Ovary (tissue), 9 donors: Measurements from ENCODE around the gene KLC1. TPM values are rescaled to one million over a fixed set of nuclear protein-coding genes. Genes with fewer than 3 reads are reported as not detected.

Experiments
- DNase-seq, 5 donors: peaks; one replicate each; pipeline ENCODE4 v3.0.0-alpha.2; 2019 to 2020
- H3K27ac ChIP-seq, 2 donors: fragments of 200-600 bp; one replicate each; pipeline versions ENCODE4 v1.5.1 to v1.8.0; 2019 to 2022
- H3K27me3 ChIP-seq: fragments of 200-600 bp; one replicate; pipeline ENCODE4 v1.8.0; 2022
- H3K36me3 ChIP-seq: fragments of 200-600 bp; sonication (generic); one replicate; pipeline ENCODE4 v1.5.1; 2019
- H3K4me1 ChIP-seq: one replicate; pipeline ENCODE4 v1.8.1; 2013; ENCODE audit warnings: mild to moderate bottlenecking, moderate library complexity; ENCODE audit not compliant: insufficient read depth
- H3K4me3 ChIP-seq: fragments of 200-600 bp; sonication (generic); one replicate; pipeline ENCODE4 v1.5.1; 2017
- H3K9me3 ChIP-seq, 2 donors: fragments of 200-600 bp in 1 of 2; sonication (generic) in 1 of 2; one replicate each; pipeline versions ENCODE4 v1.5.1 to v1.8.1; 2013 to 2019; ENCODE audit warnings: mild to moderate bottlenecking in 1 of 2, moderate library complexity in 1 of 2
- EP300 ChIP-seq: sonication (generic); formaldehyde crosslinking; IDR thresholded peaks from one replicate; pipeline ENCODE4 v1.6.1; 2017; ENCODE audit warnings: antibody characterized with exemption
- POLR2A ChIP-seq: fragments of 450-650 bp; IDR thresholded peaks from one replicate; pipeline ENCODE4 v1.6.1; 2017; ENCODE audit warnings: antibody characterized with exemption, mild to moderate bottlenecking, moderate library complexity
- WGBS, 3 donors: extraction: QIAGEN DNeasy Blood & Tissue Kit in 1 of 3; methylation state at CpG; one replicate each; pipeline versions ENCODE4 v1.1.5 to v1.1.7; 2013 to 2017; 5-methylcytosine and 5-hydroxymethylcytosine counted together
- intact Hi-C, 4 donors: fragments of 100-400 bp; cut with DNase I; formaldehyde crosslinking; loops; one replicate each; pipeline versions ENCODE4 v1.11.0 to v1.15.1; 2022 to 2023
- polyA plus RNA-seq, 2 donors: library from polyadenylated mRNA; stranded (reverse); fragments of 200-250 nt in 1 of 2; fragments of 350-450 nt in 1 of 2; fragmentation: Illumina TruSeq in 1 of 2; extraction: RNeasy Lipid Tissue Mini Kit (QIAGEN cat#74804) in 1 of 2; gene quantifications; one replicate each; pipeline ENCODE4 v1.2.3, GENCODE V29; 2013 to 2014
- total RNA-seq, 7 donors: library from RNA; depleted of rRNA in 2 of 7; stranded (reverse); fragments of >200 nt in 2 of 7; fragmentation: NEBNext Ultra II Directional in 3 of 7; extraction: Animal tissue kit (Norgen Biotek cat#: 25700) in 3 of 7; gene quantifications; one replicate each; pipeline versions ENCODE4 v1.1.0 to v1.2.4, GENCODE V29; 2016 to 2023
- TF ChIP-seq, protein P1 (sequence below), 3 donors: fragments of 450-650 bp in 2 of 3; fragments of 200-600 bp in 1 of 3; IDR thresholded peaks; one replicate each; pipeline versions ENCODE4 v1.5.1 to v1.8.0; 2016 to 2022; ENCODE audit warnings: antibody characterized with exemption in 3 of 3, mild to moderate bottlenecking in 1 of 3
- donor health status: DM: no; HTN: no; CAD: no; lungs with moderate emphysema.
- donor health status: DM: no; HTN: no; CAD: no.
- donor health status: Bipolar disorder and iron deficiency.
- donor health status: DM: yes; HTN: yes; CAD: no.
- donor health status: DM: no; HTN: no; CAD: no.
- donor health status: DM: yes; HTN: yes; CAD: no.

The KLC1 gene
- total and polyA plus RNA-seq, 9 donors, result 80.0 to 191 (median 149) TPM

DNA sequence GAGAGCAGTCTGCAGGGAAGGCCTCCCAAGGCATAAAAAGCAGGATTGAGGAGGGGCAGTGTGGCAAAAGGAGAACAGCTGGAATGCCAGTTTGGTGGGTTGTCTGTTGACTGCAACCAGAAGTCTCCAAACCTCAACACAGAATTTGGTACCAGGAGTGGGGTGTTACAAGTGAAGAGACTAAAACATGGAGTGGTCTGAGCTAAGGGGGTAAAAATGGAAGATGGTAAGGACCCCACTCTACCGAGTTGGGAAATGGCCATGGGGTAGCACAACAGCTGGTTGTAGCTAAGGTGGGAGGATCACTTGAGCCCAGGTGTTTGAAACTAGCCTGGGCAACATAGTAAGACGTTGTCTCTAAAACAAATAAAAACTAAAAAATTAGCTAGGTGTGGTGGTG lies 17.8 kb upstream of the KLC1 start:
- Histone ChIP-seq H3K27ac (no peak overlapping the region), H3K27me3 (no peaks in the 10 kb centered on the region), H3K36me3 (no peaks in the 10 kb centered on the region), H3K4me3 (no peak overlapping the region), H3K9me3 (no peaks in the 10 kb centered on the region), H3K4me1 (peaks cover 10% of the 10 kb centered on the region)
- no peak for DNase-seq
- TF ChIP-seq, protein P1, sequence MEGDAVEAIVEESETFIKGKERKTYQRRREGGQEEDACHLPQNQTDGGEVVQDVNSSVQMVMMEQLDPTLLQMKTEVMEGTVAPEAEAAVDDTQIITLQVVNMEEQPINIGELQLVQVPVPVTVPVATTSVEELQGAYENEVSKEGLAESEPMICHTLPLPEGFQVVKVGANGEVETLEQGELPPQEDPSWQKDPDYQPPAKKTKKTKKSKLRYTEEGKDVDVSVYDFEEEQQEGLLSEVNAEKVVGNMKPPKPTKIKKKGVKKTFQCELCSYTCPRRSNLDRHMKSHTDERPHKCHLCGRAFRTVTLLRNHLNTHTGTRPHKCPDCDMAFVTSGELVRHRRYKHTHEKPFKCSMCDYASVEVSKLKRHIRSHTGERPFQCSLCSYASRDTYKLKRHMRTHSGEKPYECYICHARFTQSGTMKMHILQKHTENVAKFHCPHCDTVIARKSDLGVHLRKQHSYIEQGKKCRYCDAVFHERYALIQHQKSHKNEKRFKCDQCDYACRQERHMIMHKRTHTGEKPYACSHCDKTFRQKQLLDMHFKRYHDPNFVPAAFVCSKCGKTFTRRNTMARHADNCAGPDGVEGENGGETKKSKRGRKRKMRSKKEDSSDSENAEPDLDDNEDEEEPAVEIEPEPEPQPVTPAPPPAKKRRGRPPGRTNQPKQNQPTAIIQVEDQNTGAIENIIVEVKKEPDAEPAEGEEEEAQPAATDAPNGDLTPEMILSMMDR (IDR thresholded peaks at IDR 0.05), result no peak
- TF ChIP-seq POLR2A, result no peak
- TF ChIP-seq EP300, result no peak
- intact Hi-C loops, result no loop called here
- 86 to 98% (median 94%) methylated on average over 2 of the region's 2 CpGs for WGBS, 3 donors

DNA sequence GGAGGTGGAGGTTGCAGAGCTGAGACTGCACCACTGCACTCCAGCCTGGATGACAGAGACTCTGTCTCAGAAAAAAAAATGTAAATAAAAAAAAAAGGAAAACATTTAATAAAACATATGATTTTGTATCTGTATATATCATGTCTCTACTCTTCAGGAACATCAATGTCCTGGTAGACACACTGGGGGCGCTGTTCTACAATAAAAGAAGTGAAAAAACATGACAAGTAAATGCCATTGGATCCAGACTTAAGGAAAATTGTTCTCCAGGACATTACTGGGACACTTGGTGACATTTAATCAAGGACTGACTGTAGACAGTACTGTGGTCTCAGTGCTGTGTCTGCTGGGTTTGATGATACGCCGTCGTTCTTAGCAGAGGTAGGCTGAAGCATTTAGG lies 15.5 kb upstream of the KLC1 start:
- intact Hi-C loops, result no loop called here
- Histone ChIP-seq H3K36me3 (no peaks in the 10 kb centered on the region), H3K9me3 (no peaks in the 10 kb centered on the region), H3K4me3 (no peak overlapping the region), H3K4me1 (no peaks in the 10 kb centered on the region), H3K27ac (no peak overlapping the region), H3K27me3 (no peaks in the 10 kb centered on the region)
- DNase-seq, result no peak
- no peak for TF ChIP-seq EP300
- TF ChIP-seq POLR2A, result no peak
- TF ChIP-seq, protein P1 (IDR thresholded peaks at IDR 0.05), result no peak
- 85 to 96% (median 95%) methylated on average over 4 of the region's 4 CpGs for WGBS, 3 donors

GRCh38 chr14:103616635-103617300 lies 12.2 kb upstream of the KLC1 start:
- WGBS, 3 donors, result 56 to 75% (median 67%) methylated on average over 17 of the region's 17 CpGs
- no peaks in the 10 kb centered on the region for H3K27me3 ChIP-seq
- no peak for TF ChIP-seq POLR2A
- TF ChIP-seq, protein P1 (IDR thresholded peaks at IDR 0.05), result no peak
- TF ChIP-seq EP300, result no peak
- DNase-seq, result no peak
- H3K27ac ChIP-seq, result no peak overlapping the region
- no peaks in the 10 kb centered on the region for H3K36me3 ChIP-seq
- H3K4me1 ChIP-seq, result no peaks in the 10 kb centered on the region
- intact Hi-C loops, result no loop called here
- H3K4me3 ChIP-seq, result no peak overlapping the region
- H3K9me3 ChIP-seq, result no peaks in the 10 kb centered on the region

DNA sequence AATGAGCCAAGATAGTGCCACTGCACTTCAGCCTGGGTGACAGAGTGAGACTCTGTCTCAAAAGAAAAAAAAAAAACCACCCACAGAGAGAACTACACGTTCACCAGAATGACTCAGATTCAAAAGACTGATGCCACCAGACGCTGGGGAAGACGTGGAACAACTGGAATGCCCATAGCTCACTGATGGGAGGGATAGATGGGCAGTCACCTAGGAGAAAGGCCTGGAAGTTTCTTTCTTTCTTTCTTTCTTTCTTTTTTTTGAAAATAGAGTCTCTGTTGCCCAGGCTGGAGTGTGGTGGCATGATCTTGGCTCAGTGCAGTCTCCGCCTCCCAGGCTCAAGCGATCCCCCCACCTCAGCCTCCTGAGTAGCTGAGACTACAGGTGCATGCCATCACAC lies 10.0 kb upstream of the KLC1 start:
- H3K4me1 ChIP-seq, result peaks cover 3% of the 10 kb centered on the region
- H3K36me3 ChIP-seq, result no peaks in the 10 kb centered on the region
- intact Hi-C loops, result no loop called here
- DNase-seq, result no peak
- no peak overlapping the region for H3K4me3 ChIP-seq
- WGBS, 3 donors, result 69 to 70% (median 69%) methylated on average over 5 of the region's 5 CpGs
- no peak for TF ChIP-seq EP300
- TF ChIP-seq POLR2A, result no peak
- TF ChIP-seq, protein P1 (IDR thresholded peaks at IDR 0.05), result no peak
- H3K9me3 ChIP-seq, result no peaks in the 10 kb centered on the region
- H3K27me3 ChIP-seq, result no peaks in the 10 kb centered on the region
- no peak overlapping the region for H3K27ac ChIP-seq
